ENCODE data around the gene TNFRSF12A.

- TF ChIP-seq GATA3 (IDR thresholded peaks at IDR 0.05; ENCODE audit: low read depth, low read length) (no peak), GATA2 (IDR thresholded peaks at IDR 0.05; ENCODE audit: low read depth, low read length) (no peak)
These were observed 32.9 kb upstream of the TNFRSF12A start for GRCh38 chr16:2987286-2987685.

All from SH-SY5Y (cell line).